Measurements from ENCODE around the gene COQ3. TPM values are rescaled to one million over a fixed set of nuclear protein-coding genes. Genes with fewer than 3 reads are reported as not detected.

COQ3 gene
- polyA plus RNA-seq = 9.9 to 21.2 TPM (median 14.7 TPM) in 3 replicates
- polyA plus RNA-seq (2011; ENCODE audit: low read depth) = 3.4 TPM
- polyA plus RNA-seq (2011; cell fraction: cytosol; rRNA removed) = 10.0 and 17.2 TPM in 2 replicates
- 11.9 and 15.4 TPM in 2 replicates for polyA plus RNA-seq (2011; cell fraction: nucleus; rRNA removed)
- polyA plus RNA-seq (2012; ENCODE audit: low replicate concordance) = 6.3 and 16.1 TPM in 2 replicates
- 0.56 to 8.3 TPM (median 3.7 TPM) in 3 replicates for polyA minus RNA-seq
- 2.1 TPM for polyA minus RNA-seq (2011; cell fraction: cytosol; rRNA and poly(A)+ RNA removed)
- polyA minus RNA-seq (2011; cell fraction: nucleus; rRNA and poly(A)+ RNA removed) = 2.3 and 3.3 TPM in 2 replicates

- H3K4me1 ChIP-seq (ENCODE audit: control insufficient read depth, extremely low read depth, insufficient read depth, low read length) = peaks cover 3% of the 10 kb centered on the region
- FAIRE-seq (no peak), DNase-seq (ENCODE audit: low read depth, low spot score) (peak; percentile 7)
- dilution Hi-C loops (cut with MboI; ENCODE audit: extremely low pct_ligation_motif_present, low sequenced_read_pairs) = no loop called here
- H3K79me2 ChIP-seq (ENCODE audit: control insufficient read depth, insufficient read depth, low read length) = peaks cover 2% of the 10 kb centered on the region
- TF ChIP-seq EZH2 (IDR thresholded peaks at IDR 0.05; ENCODE audit: low read length) = no peak
- TF ChIP-seq CTCF (optimal IDR thresholded peaks at IDR 0.05 in 1 of 3, IDR thresholded peaks at IDR 0.05 in 1 of 3, conservative IDR thresholded peaks at IDR 0.05 in 1 of 3; ENCODE audit: extremely low read depth in 1 of 3, insufficient read depth in 2 of 3, low read length in 3 of 3) = no peak
- H3K4me2 ChIP-seq (ENCODE audit: control insufficient read depth, extremely low read depth, insufficient read depth, low read depth, low read length) = peak within 1 kb of the TSS; percentile 94
- no peaks in the 10 kb centered on the region for H4K20me1 ChIP-seq (ENCODE audit: control insufficient read depth, extremely low read depth, insufficient read depth, low read length)
- no peaks in the 10 kb centered on the region for H3K36me3 ChIP-seq (ENCODE audit: control insufficient read depth in 2 of 2, extremely low read depth in 1 of 2, insufficient read depth in 2 of 2, low read length in 2 of 2)
- H3K9ac ChIP-seq (ENCODE audit: control insufficient read depth, extremely low read depth, insufficient read depth, low read length) = peak within 1 kb of the TSS; percentile 87
- H3K9me3 ChIP-seq (ENCODE audit: control insufficient read depth, low read depth, low read length) = no peaks in the 10 kb centered on the region
- H3K27me3 ChIP-seq (ENCODE audit: control insufficient read depth, extremely low read depth, insufficient read depth, low read length) = no peaks in the 10 kb centered on the region
- peak within 1 kb of the TSS; percentile 68 to 96 (median 82) for H3K4me3 ChIP-seq (ENCODE audit: control insufficient read depth in 2 of 3, extremely low read depth in 1 of 3, insufficient read depth in 2 of 3, low read depth in 1 of 3, low read length in 3 of 3)
- H2AFZ ChIP-seq (ENCODE audit: control insufficient read depth, low read length) = peak within 1 kb of the TSS; percentile 74
- peak within 1 kb of the TSS; percentile 85 for H3K27ac ChIP-seq (ENCODE audit: control insufficient read depth, insufficient read depth, low read length)
- no peaks in the 10 kb centered on the region for H3K9me1 ChIP-seq (ENCODE audit: control insufficient read depth, extremely low read depth, insufficient read depth, low read length)
These were observed at the start of gene COQ3 for GRCh38 chr6:99393698-99394531. Gene COQ3 (minus strand): TSS chr6:99394195. CDS start chr6:99394179, 16 bp downstream.

GRCh38 chr6:99434702-99435530 is 40.9 kb upstream of the COQ3 start:
- no peaks in the 10 kb centered on the region for H3K79me2 ChIP-seq (ENCODE audit: control insufficient read depth, insufficient read depth, low read length)
- TF ChIP-seq EZH2 (IDR thresholded peaks at IDR 0.05; ENCODE audit: low read length) (no peak), CTCF (optimal IDR thresholded peaks at IDR 0.05 in 1 of 3, IDR thresholded peaks at IDR 0.05 in 1 of 3, conservative IDR thresholded peaks at IDR 0.05 in 1 of 3; ENCODE audit: extremely low read depth in 1 of 3, insufficient read depth in 2 of 3, low read length in 3 of 3) (peak in 2 of 3 experiments; percentile 24 to 40)
- DNase-seq (ENCODE audit: low read depth, low spot score) = no peak

More at GRCh38 chr6:99434702-99435530, 40.9 kb upstream of the COQ3 start:
- Histone ChIP-seq H3K4me1 (ENCODE audit: control insufficient read depth, extremely low read depth, insufficient read depth, low read length) (no peaks in the 10 kb centered on the region), H3K9me1 (ENCODE audit: control insufficient read depth, extremely low read depth, insufficient read depth, low read length) (no peaks in the 10 kb centered on the region), H3K27ac (ENCODE audit: control insufficient read depth, insufficient read depth, low read length) (no peak overlapping the region), H3K9me3 (ENCODE audit: control insufficient read depth, low read depth, low read length) (no peaks in the 10 kb centered on the region), H3K27me3 (ENCODE audit: control insufficient read depth, extremely low read depth, insufficient read depth, low read length) (no peaks in the 10 kb centered on the region), H3K9ac (ENCODE audit: control insufficient read depth, extremely low read depth, insufficient read depth, low read length) (no peak overlapping the region), H4K20me1 (ENCODE audit: control insufficient read depth, extremely low read depth, insufficient read depth, low read length) (no peaks in the 10 kb centered on the region), H3K36me3 (ENCODE audit: control insufficient read depth in 2 of 2, extremely low read depth in 1 of 2, insufficient read depth in 2 of 2, low read length in 2 of 2) (peaks cover 2 to 4% of the 10 kb centered on the region in 2 experiments), H3K4me3 (ENCODE audit: control insufficient read depth in 2 of 3, extremely low read depth in 1 of 3, insufficient read depth in 2 of 3, low read depth in 1 of 3, low read length in 3 of 3) (no peak overlapping the region), H2AFZ (ENCODE audit: control insufficient read depth, low read length) (no peak overlapping the region), H3K4me2 (ENCODE audit: control insufficient read depth, extremely low read depth, insufficient read depth, low read depth, low read length) (no peak overlapping the region)
- dilution Hi-C loops (cut with MboI; ENCODE audit: extremely low pct_ligation_motif_present, low sequenced_read_pairs) = no loop called here
- FAIRE-seq = no peak

Data from keratinocyte (primary cell).